Measurements from ENCODE around the gene FOXP4. TPM values are rescaled to one million over a fixed set of nuclear protein-coding genes. Genes with fewer than 3 reads are reported as not detected.

Gene FOXP4
- total RNA-seq, 2 donors from 2014 or later: 8.6 to 10.5 TPM

GRCh38 chr6:41650120-41650519 is 103.9 kb downstream of the FOXP4 start:
- H3K27ac ChIP-seq: no peak overlapping the region
- no peaks in the 10 kb centered on the region for H3K4me1 ChIP-seq
- intact Hi-C loops (cut with DNase I): no loop called here
- no peaks in the 10 kb centered on the region for H3K27me3 ChIP-seq
- WGBS, 2 donors: 77 to 89% methylated on average over 2 of the region's 2 CpGs
- H3K36me3 ChIP-seq (replicated peaks in 1 of 2; ENCODE audit: insufficient read depth in 1 of 2, low read depth in 2 of 2): no peaks in the 10 kb centered on the region
- ATAC-seq: no peak
- no peaks in the 10 kb centered on the region for H3K9me3 ChIP-seq
- no peak for DNase-seq
- H3K4me3 ChIP-seq: no peak overlapping the region
- TF ChIP-seq CTCF (IDR thresholded peaks at IDR 0.05) (no peak), POLR2A (IDR thresholded peaks at IDR 0.05) (no peak)

GRCh38 chr6:41651246-41651961 is 105.2 kb downstream of the FOXP4 start:
- WGBS, 2 donors: 55 to 69% methylated on average over 10 to 11 of the region's 11 CpGs
- Histone ChIP-seq H3K4me1 (no peaks in the 10 kb centered on the region), H3K9me3 (no peaks in the 10 kb centered on the region), H3K4me3 (no peak overlapping the region), H3K27me3 (no peaks in the 10 kb centered on the region), H3K36me3 (replicated peaks in 1 of 2; ENCODE audit: insufficient read depth in 1 of 2, low read depth in 2 of 2) (no peaks in the 10 kb centered on the region), H3K27ac (no peak overlapping the region)
- ATAC-seq: no peak
- intact Hi-C loops (cut with DNase I): no loop called here
- TF ChIP-seq CTCF (IDR thresholded peaks at IDR 0.05): no peak
- no peak for TF ChIP-seq POLR2A (IDR thresholded peaks at IDR 0.05)
- no peak for DNase-seq

Small RNAs within 50 kb of the gene (microRNA-seq; reads per million reads assigned to microRNA genes)
- 0 to 0.45 reads per million in 2 donors for gene MIR4641 (ENCODE audit: borderline number of aligned reads in 2 of 2, borderline replicate concordance in 2 of 2)

Small RNAs within 50 kb of the gene (small RNA-seq; reads per million reads assigned to genes)
- not detected for gene MIR4641

Other genes with a start within 250 kb of the FOXP4 start
- gene NCR2, start 210.8 kb upstream of the FOXP4 start, total RNA-seq: not detected
- gene MDFI, start 92.1 kb downstream of the FOXP4 start, total RNA-seq: 1 to 10 TPM; 4.9 to 6.7 TPM
- gene TFEB, start 189.2 kb downstream of the FOXP4 start, total RNA-seq: 10 to 100 TPM in 1 of 2 donors, 1 to 10 TPM in 1; 4.9 to 10.1 TPM
- 10 to 100 TPM; 48.8 to 91.1 TPM for gene PGC, start 201.0 kb downstream of the FOXP4 start, total RNA-seq
- 1 to 10 TPM; 2.6 to 5.3 TPM for gene FRS3, start 233.5 kb downstream of the FOXP4 start, total RNA-seq
- gene PRICKLE4, start 234.4 kb downstream of the FOXP4 start, total RNA-seq: 10 to 100 TPM in 1 of 2 donors, 1 to 10 TPM in 1; 4.4 to 16.8 TPM
- 100 to 1,000 TPM in 1 of 2 donors, 10 to 100 TPM in 1; 83.5 to 127 TPM for gene TOMM6, start 241.3 kb downstream of the FOXP4 start, total RNA-seq

Measured in body of pancreas (tissue), 4 donors.